Measurements from ENCODE around the gene BTBD9. TPM values are rescaled to one million over a fixed set of nuclear protein-coding genes. Genes with fewer than 3 reads are reported as not detected.

The BTBD9 gene
- total RNA-seq, 4 donors from 2014 or later, result 10.8 to 26.3 (median 15.3) TPM

GRCh38 chr6:38579010-38579628, 60.6 kb downstream of the BTBD9 start:
- no peak for ATAC-seq (ENCODE audit: low FRiP score)

GRCh38 chr6:38578075-38578474, 61.7 kb downstream of the BTBD9 start:
- no peak for TF ChIP-seq CTCF (IDR thresholded peaks at IDR 0.05)
- DNase-seq (ENCODE audit: low spot score) (no peak), ATAC-seq (ENCODE audit: low FRiP score) (no peak)

More at GRCh38 chr6:38579010-38579628, 60.6 kb downstream of the BTBD9 start:
- no peak for TF ChIP-seq CTCF (IDR thresholded peaks at IDR 0.05)
- DNase-seq (ENCODE audit: low spot score), result no peak

- ATAC-seq (ENCODE audit: low FRiP score), result no peak
- TF ChIP-seq CTCF (IDR thresholded peaks at IDR 0.05), result no peak
- no peak for DNase-seq (ENCODE audit: low spot score)
Measured at GRCh38 chr6:38577492-38577891, 62.2 kb downstream of the BTBD9 start.

- DNase-seq (ENCODE audit: low spot score), result no peak
- no peak for TF ChIP-seq CTCF (IDR thresholded peaks at IDR 0.05)
- ATAC-seq (ENCODE audit: low FRiP score), result no peak
Measured at GRCh38 chr6:38573801-38574395, 65.8 kb downstream of the BTBD9 start.

- ATAC-seq (ENCODE audit: low FRiP score) (no peak), DNase-seq (ENCODE audit: low spot score) (no peak)
- no peak for TF ChIP-seq CTCF (IDR thresholded peaks at IDR 0.05)
Measured at GRCh38 chr6:38572186-38572813, 67.4 kb downstream of the BTBD9 start.

GRCh38 chr6:38571721-38572120, 68.0 kb downstream of the BTBD9 start:
- no peak for TF ChIP-seq CTCF (IDR thresholded peaks at IDR 0.05)
- DNase-seq (ENCODE audit: low spot score) (no peak), ATAC-seq (ENCODE audit: low FRiP score) (no peak)

- DNase-seq (ENCODE audit: low spot score), result no peak
- ATAC-seq (ENCODE audit: low FRiP score), result no peak
- no peak for TF ChIP-seq CTCF (IDR thresholded peaks at IDR 0.05)
Measured at GRCh38 chr6:38570750-38571149, 69.0 kb downstream of the BTBD9 start.
